Kidney (tissue), 14 donors: ENCODE measurements around the gene WDR77. TPM values are rescaled to one million over a fixed set of nuclear protein-coding genes. Genes with fewer than 3 reads are reported as not detected.

Experiments used
- DNase-seq, 5 donors: peaks; one replicate each; pipeline ENCODE4 v3.0.0-alpha.2; 2013 to 2020
- FAIRE-seq: peaks from 2 replicates; lab custom pipeline; 2012; peaks lifted over from hg19 to GRCh38; lab: Jason Lieb, UNC
- H3K27ac ChIP-seq, 2 donors: one replicate each; pipeline ENCODE4 v1.7.0; 2013; ENCODE audit warnings: low read depth in 2 of 2, low read length in 2 of 2, inconsistent platforms in 1 of 2
- H3K27me3 ChIP-seq: one replicate; pipeline ENCODE4 v1.7.1; 2013; ENCODE audit warnings: low read length, inconsistent platforms; ENCODE audit not compliant: control insufficient read depth, insufficient read depth
- H3K36me3 ChIP-seq, 3 donors: one replicate each; pipeline versions ENCODE4 v1.7.0 to v1.7.1; 2013; ENCODE audit warnings: low read length in 3 of 3, control low read depth in 1 of 3, inconsistent platforms in 1 of 3; ENCODE audit not compliant: insufficient read depth in 3 of 3, control insufficient read depth in 2 of 3
- H3K4me1 ChIP-seq, 3 donors: one replicate each; pipeline versions ENCODE4 v1.7.0 to v1.7.1; 2013; ENCODE audit warnings: low read length in 3 of 3, inconsistent platforms in 1 of 3, low read depth in 1 of 3; ENCODE audit not compliant: control insufficient read depth in 2 of 3, insufficient read depth in 2 of 3
- H3K4me3 ChIP-seq, 3 donors: one replicate each; pipeline versions ENCODE4 v1.7.0 to v1.8.1; 2013; ENCODE audit warnings: low read length in 3 of 3, control low read depth in 1 of 3, inconsistent platforms in 1 of 3
- H3K9ac ChIP-seq, 3 donors: one replicate each; pipeline versions ENCODE4 v1.7.0 to v1.7.1; 2013; ENCODE audit warnings: low read length in 3 of 3, control low read depth in 1 of 3, inconsistent platforms in 1 of 3
- H3K9me3 ChIP-seq, 3 donors: one replicate each; pipeline versions ENCODE4 v1.7.0 to v1.7.1; 2013; ENCODE audit warnings: low read length in 3 of 3, control low read depth in 1 of 3, inconsistent platforms in 1 of 3; ENCODE audit not compliant: control insufficient read depth in 2 of 3, insufficient read depth in 1 of 3
- CTCF ChIP-seq: IDR thresholded peaks from 3 replicates; pipeline ENCODE4 v1.5.1; 2012; ENCODE audit warnings: mild to moderate bottlenecking, moderate library complexity, borderline replicate concordance; ENCODE audit not compliant: insufficient read depth; ENCODE audit errors: extremely low read depth
- intact Hi-C: fragments of 100-400 bp; cut with DNase I; formaldehyde crosslinking; loops from one replicate; pipeline ENCODE4 v1.11.1; 2022
- polyA plus RNA-seq: library from polyadenylated mRNA; stranded (reverse); fragments of 350-450 nt; fragmentation: Illumina TruSeq; extraction: RNeasy Lipid Tissue Mini Kit (QIAGEN cat#74804); gene quantifications from one replicate; pipeline ENCODE4 v1.2.3, GENCODE V29; 2014; ENCODE audit warnings: low read depth, low replicate concordance; ENCODE audit not compliant: insufficient read depth
- total RNA-seq: library from RNA; stranded (reverse); fragmentation: NEBNext Ultra II Directional; extraction: Animal tissue kit (Norgen Biotek cat#: 25700); gene quantifications from one replicate; pipeline ENCODE4 v1.2.1, GENCODE V29; 2021
- donor health status: control.
- donor health status: control.
- donor health status: control.
- donor health status: control.
- donor health status: control.
- donor health status: DM: yes; HTN: yes; CAD: no.
- donor health status: Normal renal cell carcinoma (clear cell type).

The WDR77 gene
- total and polyA plus RNA-seq, 2 donors from 2014 or later, result 26.5 to 28.2 TPM

GRCh38 chr1:111392460-111392945 lies 56.6 kb downstream of the WDR77 start:
- FAIRE-seq, result no peak
- TF ChIP-seq CTCF, result no peak
- Histone ChIP-seq H3K9me3 (no peaks in the 10 kb centered on the region), H3K27me3 (no peaks in the 10 kb centered on the region), H3K9ac (no peak overlapping the region), H3K27ac (no peak overlapping the region), H3K4me3 (no peak overlapping the region), H3K4me1 (no peaks in the 10 kb centered on the region), H3K36me3 (no peaks in the 10 kb centered on the region)
- intact Hi-C loops, result no loop called here
- DNase-seq, result no peak

- no peak for FAIRE-seq
- H3K4me1 ChIP-seq, result no peaks in the 10 kb centered on the region
- intact Hi-C loops, result no loop called here
- H3K4me3 ChIP-seq, result no peak overlapping the region
- H3K9ac ChIP-seq, result no peak overlapping the region
- no peak for DNase-seq
- no peak for TF ChIP-seq CTCF
- H3K27me3 ChIP-seq, result no peaks in the 10 kb centered on the region
- H3K27ac ChIP-seq, result no peak overlapping the region
- H3K9me3 ChIP-seq, result no peaks in the 10 kb centered on the region
- H3K36me3 ChIP-seq, result no peaks in the 10 kb centered on the region
Observed at GRCh38 chr1:111392042-111392441, 57.0 kb downstream of the WDR77 start.

Other genes starting within 250 kb of the WDR77 start
- 81.0 TPM for gene DENND2D, start 248.6 kb downstream of the WDR77 start, total RNA-seq
- gene DENND2D, start 248.6 kb downstream of the WDR77 start, polyA plus RNA-seq, result 45.3 TPM
- 27.2 TPM for gene CHI3L2, start 221.5 kb downstream of the WDR77 start, total RNA-seq
- 5.8 TPM for gene CHI3L2, start 221.5 kb downstream of the WDR77 start, polyA plus RNA-seq
- gene CHIA, start 158.4 kb downstream of the WDR77 start, total RNA-seq, result not detected
- gene CHIA, start 158.4 kb downstream of the WDR77 start, polyA plus RNA-seq, result 0.52 TPM
- gene OVGP1, start 21.5 kb downstream of the WDR77 start, total RNA-seq, result 3.4 TPM
- 2.6 TPM for gene OVGP1, start 21.5 kb downstream of the WDR77 start, polyA plus RNA-seq
- 207 TPM for gene ATP5PB, start 208 bp upstream of the WDR77 start, total RNA-seq
- 791 TPM for gene ATP5PB, start 208 bp upstream of the WDR77 start, polyA plus RNA-seq
- 31.5 TPM for gene C1orf162, start 24.7 kb upstream of the WDR77 start, total RNA-seq
- 8.9 TPM for gene C1orf162, start 24.7 kb upstream of the WDR77 start, polyA plus RNA-seq
- gene ADORA3, start 54.4 kb upstream of the WDR77 start, total RNA-seq, result 10.8 TPM
- 3.1 TPM for gene ADORA3, start 54.4 kb upstream of the WDR77 start, polyA plus RNA-seq
- gene TMIGD3, start 54.4 kb upstream of the WDR77 start, total RNA-seq, result 3.0 TPM
- 0.43 TPM for gene TMIGD3, start 54.4 kb upstream of the WDR77 start, polyA plus RNA-seq
- gene RAP1A, start 170.5 kb upstream of the WDR77 start, total RNA-seq, result 91.3 TPM
- 55.8 TPM for gene RAP1A, start 170.5 kb upstream of the WDR77 start, polyA plus RNA-seq